GM20431 (cell line): ENCODE data around the gene CBLL2.
"Not testable (repeated sequence)": the region's sequence is repeated elsewhere in the genome, so short reads cannot be mapped to it uniquely, and the experiment has no call there.

ENCODE experiments used
- in situ Hi-C: fragments of 300-500 bp; cut with MseI, MboI; formaldehyde crosslinking; loops from one replicate; pipeline ENCODE4 v1.15.0; 2020; ENCODE audit warnings: low sequenced_read_pairs; ENCODE audit not compliant: unreplicated experiment

Gene CBLL2, protein sequence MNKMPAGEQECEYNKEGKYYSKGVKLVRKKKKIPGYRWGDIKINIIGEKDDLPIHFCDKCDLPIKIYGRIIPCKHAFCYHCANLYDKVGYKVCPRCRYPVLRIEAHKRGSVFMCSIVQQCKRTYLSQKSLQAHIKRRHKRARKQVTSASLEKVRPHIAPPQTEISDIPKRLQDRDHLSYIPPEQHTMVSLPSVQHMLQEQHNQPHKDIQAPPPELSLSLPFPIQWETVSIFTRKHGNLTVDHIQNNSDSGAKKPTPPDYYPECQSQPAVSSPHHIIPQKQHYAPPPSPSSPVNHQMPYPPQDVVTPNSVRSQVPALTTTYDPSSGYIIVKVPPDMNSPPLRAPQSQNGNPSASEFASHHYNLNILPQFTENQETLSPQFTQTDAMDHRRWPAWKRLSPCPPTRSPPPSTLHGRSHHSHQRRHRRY

GRCh38 chrX:22272613-22273012, at the start of gene CBLL2:
TSS of gene CBLL2 (plus strand) at chrX:22272913. CDS start at chrX:22272992, 79 bp downstream.
- in situ Hi-C loops: no loop called here

DNA sequence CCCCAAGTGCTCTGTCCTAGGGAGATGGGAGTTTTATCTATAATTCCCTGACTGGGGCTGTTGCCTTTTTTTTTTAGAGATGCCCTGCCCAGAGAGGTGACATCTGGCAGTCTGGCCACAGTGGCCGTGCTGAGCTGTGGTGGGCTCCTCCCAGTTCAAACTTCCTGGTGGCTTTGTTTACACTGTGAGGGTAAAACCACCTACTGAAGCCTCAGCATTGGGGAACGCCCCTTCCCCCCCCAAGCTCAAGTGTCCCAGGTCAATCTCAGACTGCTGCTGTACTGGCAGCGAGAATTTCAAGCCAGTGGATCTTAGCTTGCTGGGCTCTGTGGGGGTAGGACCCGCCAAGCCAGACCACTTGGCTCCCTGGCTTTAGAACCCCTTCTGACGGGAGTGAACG, 38.3 kb upstream of the CBLL2 start:
- in situ Hi-C loops: no loop called here

DNA sequence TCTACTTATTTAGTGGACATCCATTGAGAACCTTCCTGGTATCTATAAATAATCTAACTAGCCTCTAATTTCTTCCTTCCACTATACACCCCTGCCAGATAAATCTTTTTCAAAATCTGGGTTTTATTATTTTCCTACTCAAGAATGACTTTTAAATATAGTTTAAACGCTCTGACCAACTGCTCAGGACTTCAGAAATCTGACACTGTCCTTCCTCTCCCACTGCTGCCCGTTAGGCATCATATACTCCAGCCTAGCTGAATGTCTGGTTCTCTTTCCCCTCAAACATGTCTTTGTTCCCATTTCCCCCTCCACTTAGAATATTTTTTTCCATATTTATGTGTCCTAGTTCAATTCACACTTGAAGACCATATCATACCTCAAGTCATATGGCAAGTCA, 35.2 kb upstream of the CBLL2 start:
- in situ Hi-C loops: no loop called here

DNA sequence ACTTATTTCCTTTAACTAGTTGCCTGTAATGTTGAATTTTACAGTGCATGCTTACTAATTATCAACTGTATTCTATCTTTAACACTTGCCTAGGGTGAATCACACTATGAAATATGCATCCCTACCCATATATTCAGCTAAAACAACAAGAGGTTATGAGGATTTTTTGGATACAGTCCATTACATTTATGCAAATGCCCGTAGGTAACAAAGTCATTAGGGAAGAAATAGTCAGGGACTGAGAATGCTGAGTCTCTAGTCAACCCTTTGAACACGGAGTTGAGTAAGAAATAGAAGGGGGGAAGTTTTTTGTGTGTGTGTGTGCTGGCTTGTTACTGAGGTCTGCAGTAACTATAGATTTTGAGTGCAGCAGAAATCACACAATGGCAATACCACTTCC, 26.1 kb upstream of the CBLL2 start:
- in situ Hi-C loops: no loop called here

DNA sequence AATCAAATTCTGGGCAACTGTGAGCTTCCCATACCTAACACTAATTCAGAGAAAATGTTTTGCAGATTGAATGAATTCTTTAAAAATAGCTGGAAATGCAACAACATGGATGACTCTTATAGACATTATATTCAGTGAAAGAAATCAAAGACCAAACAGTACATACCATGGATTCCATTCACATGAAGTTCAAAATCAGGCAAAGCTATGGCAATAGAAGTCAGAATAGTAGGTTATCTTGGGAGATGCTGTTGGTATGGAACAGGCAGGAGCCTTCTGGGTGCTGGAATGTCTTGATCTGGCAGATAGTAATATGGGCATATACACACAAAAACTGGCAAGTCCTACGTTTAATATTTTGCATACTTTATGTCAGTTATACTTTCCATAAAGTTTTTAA, 25.5 kb upstream of the CBLL2 start:
- in situ Hi-C loops: no loop called here

DNA sequence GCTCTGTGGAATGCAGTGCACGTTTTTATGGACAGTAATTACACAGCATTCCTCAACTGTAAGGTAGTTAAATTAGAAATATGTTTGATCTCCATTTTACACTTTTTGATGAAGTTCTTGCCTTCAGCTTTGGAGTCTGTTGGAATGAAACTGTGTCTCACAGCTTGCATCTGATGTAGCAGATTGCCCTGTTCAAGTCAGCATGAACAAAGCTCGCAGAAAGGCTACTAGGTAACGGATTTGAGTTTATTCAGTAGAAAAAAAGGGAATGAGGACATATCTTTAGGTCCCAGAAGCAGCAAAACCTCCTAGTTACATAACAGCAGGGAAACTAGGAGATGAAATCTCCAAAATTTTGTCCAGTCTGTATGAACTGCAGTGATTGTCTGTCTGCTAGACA, 24.3 kb upstream of the CBLL2 start:
- in situ Hi-C loops: no loop called here

DNA sequence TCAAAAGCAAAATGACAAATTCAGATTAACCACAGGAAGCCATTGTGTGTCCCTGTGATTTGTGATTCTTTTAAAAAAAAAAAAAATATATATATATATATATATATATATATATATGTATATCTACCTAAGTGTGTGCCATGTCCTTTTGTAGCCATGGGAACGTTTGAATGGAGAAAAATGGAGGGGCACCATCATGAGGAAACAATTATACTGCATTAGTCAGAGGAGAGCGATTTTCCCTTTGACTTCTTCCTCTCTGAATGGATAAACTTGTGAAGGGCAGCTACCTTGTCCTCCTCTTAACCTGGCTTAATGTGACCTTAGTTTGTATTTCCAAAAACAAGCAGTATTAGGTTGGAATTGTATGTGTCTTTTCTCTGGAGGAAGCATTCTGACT, 23.3 kb upstream of the CBLL2 start:
- in situ Hi-C loops: no loop called here

DNA sequence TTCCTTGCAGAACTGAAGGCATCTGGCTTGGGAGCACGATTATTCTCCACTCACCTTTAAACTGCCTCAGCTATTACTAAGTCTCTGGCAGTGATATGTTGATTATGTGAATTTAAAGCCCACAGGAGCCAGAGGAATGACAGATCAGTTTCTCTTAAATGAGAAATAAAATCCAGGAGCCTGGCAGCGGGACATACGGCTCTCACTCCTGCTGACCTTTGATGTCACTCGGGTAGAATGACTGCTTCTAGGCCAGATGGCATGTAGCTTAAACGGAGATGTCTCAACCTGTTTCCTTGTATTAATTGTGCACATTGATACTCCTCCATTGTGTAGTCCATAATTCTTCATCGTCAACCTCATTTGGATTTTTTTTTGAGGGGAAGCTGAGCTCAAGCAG, 4.0 kb upstream of the CBLL2 start:
- in situ Hi-C loops: no loop called here

DNA sequence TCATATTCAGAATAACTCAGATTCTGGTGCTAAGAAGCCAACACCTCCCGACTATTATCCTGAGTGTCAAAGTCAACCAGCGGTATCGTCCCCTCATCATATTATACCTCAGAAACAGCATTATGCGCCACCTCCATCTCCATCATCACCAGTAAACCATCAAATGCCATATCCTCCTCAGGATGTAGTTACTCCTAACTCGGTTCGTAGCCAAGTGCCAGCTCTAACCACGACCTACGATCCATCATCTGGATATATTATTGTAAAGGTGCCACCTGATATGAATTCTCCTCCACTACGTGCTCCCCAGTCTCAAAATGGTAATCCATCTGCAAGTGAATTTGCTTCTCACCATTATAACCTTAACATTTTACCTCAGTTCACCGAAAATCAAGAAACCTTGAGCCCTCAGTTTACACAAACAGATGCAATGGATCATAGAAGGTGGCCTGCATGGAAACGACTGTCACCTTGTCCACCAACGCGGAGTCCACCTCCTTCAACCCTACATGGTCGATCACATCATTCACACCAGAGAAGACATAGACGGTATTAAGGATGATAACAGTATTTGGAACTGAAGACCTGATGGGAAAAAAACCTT, 1.1 kb downstream of the CBLL2 start:
- in situ Hi-C loops: no loop called here

GRCh38 chrX:22276781-22277180, 4.1 kb downstream of the CBLL2 start:
- in situ Hi-C loops: no loop called here

DNA sequence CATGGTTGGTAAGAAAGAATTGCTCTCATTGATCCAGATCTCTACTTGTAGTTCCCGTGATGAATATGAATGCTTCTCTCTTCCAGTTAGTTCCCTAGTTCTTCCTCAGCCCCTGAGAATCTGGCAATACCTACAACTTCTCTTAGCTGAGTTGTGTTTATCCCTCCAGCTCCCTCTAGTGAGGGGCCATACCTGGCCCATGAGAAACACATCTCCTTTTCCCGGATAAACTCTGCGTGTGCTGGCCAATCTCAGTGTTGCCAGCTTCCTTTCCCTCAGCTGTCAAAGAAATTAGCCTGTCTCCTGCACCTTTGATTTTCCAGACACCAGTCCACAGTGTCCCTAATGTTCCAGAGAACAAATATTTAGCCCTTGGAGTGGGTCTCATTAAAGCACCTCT, 5.7 kb downstream of the CBLL2 start:
- in situ Hi-C loops: no loop called here

GRCh38 chrX:22289209-22289608, 16.5 kb downstream of the CBLL2 start:
- in situ Hi-C loops: not testable (repeated sequence)

- in situ Hi-C loops: no loop called here
Observed at GRCh38 chrX:22296871-22297270, 24.2 kb downstream of the CBLL2 start.

- in situ Hi-C loops: no loop called here
Observed at GRCh38 chrX:22300130-22300529, 27.4 kb downstream of the CBLL2 start.

GRCh38 chrX:22310779-22311178, 38.1 kb downstream of the CBLL2 start:
- in situ Hi-C loops: no loop called here

DNA sequence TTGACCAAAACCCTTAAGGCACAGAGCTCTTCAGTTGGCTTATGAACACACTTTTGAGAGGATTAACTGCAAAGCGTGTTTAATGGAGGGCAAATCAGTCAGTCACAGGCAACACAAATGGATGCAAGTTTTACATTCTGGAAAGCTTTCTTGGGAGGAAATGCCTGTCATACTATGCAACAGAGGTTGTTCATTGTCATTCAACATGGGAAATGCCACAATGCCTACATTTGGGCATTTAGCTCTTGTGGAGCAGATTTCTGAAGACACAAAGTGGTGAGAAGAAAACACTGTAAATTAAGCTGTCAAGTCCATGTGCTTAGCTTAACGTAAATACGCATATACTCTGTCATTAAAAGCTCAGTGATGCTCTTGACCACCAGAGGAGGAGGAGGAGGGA, 41.1 kb downstream of the CBLL2 start:
- in situ Hi-C loops: no loop called here

- in situ Hi-C loops: no loop called here
Observed at GRCh38 chrX:22314211-22314610, 41.5 kb downstream of the CBLL2 start.

DNA sequence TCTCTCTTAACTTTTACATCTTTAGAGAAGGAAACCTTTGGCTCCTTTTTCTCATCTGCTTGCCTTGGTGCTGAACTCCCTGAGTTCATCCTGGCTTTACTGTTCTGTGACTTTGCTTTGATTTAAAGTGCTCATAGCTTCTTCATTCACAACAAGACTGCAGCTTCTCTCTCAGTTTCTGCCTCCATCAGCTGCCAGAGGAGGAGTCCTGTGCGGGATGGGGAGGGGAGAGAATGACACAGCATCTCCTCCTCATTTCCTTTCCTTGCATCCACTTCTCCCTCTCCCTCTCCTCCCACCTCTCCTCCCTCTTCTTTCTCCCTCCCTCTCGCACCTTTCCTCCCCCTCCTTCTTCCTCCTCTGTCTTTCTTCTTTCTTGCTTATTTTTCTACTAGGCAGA, 42.0 kb downstream of the CBLL2 start:
- in situ Hi-C loops: no loop called here

DNA sequence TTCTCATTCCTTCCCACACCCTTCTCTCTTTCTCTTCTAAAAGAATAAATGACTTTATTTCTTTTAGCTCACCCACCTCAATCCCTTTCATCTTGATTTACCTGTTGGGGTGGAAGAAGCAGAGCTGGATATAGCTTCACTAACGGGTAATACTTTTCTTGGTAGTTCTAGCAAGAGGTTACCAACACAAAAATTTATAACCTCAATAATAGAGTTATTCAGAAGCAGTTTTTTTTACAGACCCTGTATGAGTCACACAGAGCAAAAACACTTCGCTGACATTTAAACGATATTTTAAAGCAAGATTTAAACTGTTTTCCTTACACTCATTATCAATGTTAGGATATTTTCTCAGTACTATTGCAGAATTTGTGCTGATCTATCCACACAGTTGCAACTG, 42.4 kb downstream of the CBLL2 start:
- in situ Hi-C loops: no loop called here

- in situ Hi-C loops: no loop called here
Observed at GRCh38 chrX:22320236-22320873, 47.6 kb downstream of the CBLL2 start.

DNA sequence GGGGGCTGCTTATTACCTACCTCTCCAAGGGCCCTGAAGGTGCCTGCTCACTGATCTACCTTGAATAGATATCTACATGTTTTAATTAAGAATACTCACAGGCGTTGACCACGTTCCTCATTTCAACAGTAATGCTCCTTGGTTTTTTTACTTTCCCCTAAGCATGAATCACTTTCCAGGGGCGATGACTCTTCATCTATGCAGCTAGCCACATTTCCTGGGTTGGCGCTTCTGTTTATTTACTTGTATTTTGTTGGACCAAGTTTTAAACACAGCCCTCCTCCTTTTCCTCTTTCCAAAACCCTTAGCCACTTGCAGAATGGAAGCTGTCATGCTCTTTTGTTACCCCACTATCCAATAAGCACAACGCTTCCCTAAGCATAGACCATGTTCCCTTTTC, 50.8 kb downstream of the CBLL2 start:
- in situ Hi-C loops: no loop called here
